HG03439 (cell line): ENCODE data around the gene CLDN20.
A peak's percentile ranks its signal among the peaks of the same experiment; 100 is the strongest.
"Not testable (repeated sequence)": the region's sequence is repeated elsewhere in the genome, so short reads cannot be mapped to it uniquely, and the experiment has no call there.

Experiments
- ATAC-seq: cut with Tn5 transposase; IDR thresholded peaks from one replicate; pipeline ENCODE4 v1.9.1; 2021; ENCODE audit warnings: mild to moderate bottlenecking, moderate library complexity; ENCODE audit not compliant: unreplicated experiment

CLDN20 gene

GRCh38 chr6:155309150-155309549, 45.3 kb downstream of the CLDN20 start:
- ATAC-seq = no peak

- ATAC-seq = no peak
Observed at GRCh38 chr6:155310596-155310995, 46.8 kb downstream of the CLDN20 start.

GRCh38 chr6:155311086-155311485, 47.3 kb downstream of the CLDN20 start:
- no peak for ATAC-seq

GRCh38 chr6:155311583-155311982, 47.8 kb downstream of the CLDN20 start:
- ATAC-seq = no peak

GRCh38 chr6:155312950-155313349, 49.1 kb downstream of the CLDN20 start:
- not testable (repeated sequence) for ATAC-seq

- peak; percentile 17 for ATAC-seq
Observed at GRCh38 chr6:155313602-155314091, 49.8 kb downstream of the CLDN20 start.

GRCh38 chr6:155314092-155314772, 50.4 kb downstream of the CLDN20 start, which contains the start of gene TFB1M:
Gene TFB1M (minus strand): TSS chr6:155314484. CDS start chr6:155314428, 56 bp downstream.
- ATAC-seq = peak; percentile 97

- ATAC-seq = peak; percentile 63
Observed at GRCh38 chr6:155314773-155315515, 51.1 kb downstream of the CLDN20 start.

GRCh38 chr6:155315516-155315871, 51.7 kb downstream of the CLDN20 start:
- no peak for ATAC-seq

GRCh38 chr6:155316419-155316818, 52.6 kb downstream of the CLDN20 start:
- ATAC-seq = no peak

GRCh38 chr6:155317186-155317585, 53.4 kb downstream of the CLDN20 start:
- ATAC-seq = no peak

GRCh38 chr6:155319902-155320301, 56.1 kb downstream of the CLDN20 start:
- ATAC-seq = no peak

- no peak for ATAC-seq
Observed at GRCh38 chr6:155324172-155324571, 60.4 kb downstream of the CLDN20 start.

- no peak for ATAC-seq
Observed at GRCh38 chr6:155324993-155325392, 61.2 kb downstream of the CLDN20 start.

GRCh38 chr6:155325700-155326516, 62.1 kb downstream of the CLDN20 start:
- ATAC-seq = no peak
